PC-3 (cell line): ENCODE data around the gene NDUFAF2. TPM values are rescaled to one million over a fixed set of nuclear protein-coding genes. Genes with fewer than 3 reads are reported as not detected.

Source experiments
- ATAC-seq: fragments of 200-7000 bp; cut with Tn5 transposase; 2 replicates; pipeline ENCODE4 v1.9.1; 2020; ENCODE audit warnings: mild to moderate bottlenecking, moderate library complexity
- BruUV-seq: library from RNA; stranded (reverse); fragments of 400-500 nt; replicated peaks from 2 replicates; lab custom pipeline; 2021; lab: Mats Ljungman, UMichigan
- CTCF ChIA-PET: fragments of 300-600 bp; sonication (Branson Sonifier 250); formaldehyde crosslinking; loops from one replicate; lab custom pipeline; 2022; ENCODE audit warnings: antibody characterized with exemption; lab: Charles Lee
- POLR2A ChIA-PET: fragments of 300-600 bp; sonication (Branson Sonifier 250); formaldehyde crosslinking; loops from one replicate; lab custom pipeline; 2022; ENCODE audit warnings: antibody characterized with exemption; ENCODE audit not compliant: unreplicated experiment; lab: Charles Lee
- DNase-seq: peaks from one replicate; pipeline ENCODE4 v3.0.0-alpha.2; 2015
- H2AFZ ChIP-seq: fragments of 300-600 bp; sonication (generic); 2 replicates; pipeline ENCODE4 v1.6.0; 2016; ENCODE audit warnings: antibody characterized with exemption, low read length
- H3F3A ChIP-seq: fragments of 300-600 bp; sonication (generic); one replicate; pipeline ENCODE4 v1.6.0; 2017; ENCODE audit warnings: antibody characterized with exemption, low read length, control low read depth, mild to moderate bottlenecking; ENCODE audit not compliant: unreplicated experiment
- H3K27ac ChIP-seq: fragments of 300-600 bp; sonication (generic); 2 replicates; pipeline ENCODE4 v1.5.1; 2016; ENCODE audit warnings: mild to moderate bottlenecking, low read length
- H3K27me3 ChIP-seq: fragments of 300-600 bp; sonication (generic); 2 replicates; pipeline ENCODE4 v1.6.1; 2016; ENCODE audit warnings: low read length, mixed read lengths
- H3K36me3 ChIP-seq: fragments of 300-600 bp; sonication (generic); 2 replicates; pipeline ENCODE4 v1.6.1; 2016; ENCODE audit warnings: low read depth, mixed run types, low read length, mixed read lengths
- H3K4me1 ChIP-seq: fragments of 300-600 bp; sonication (generic); 2 replicates; pipeline ENCODE4 v1.5.1; 2016; ENCODE audit warnings: low read length; ENCODE audit not compliant: insufficient read depth
- H3K4me2 ChIP-seq: fragments of 300-600 bp; sonication (generic); 2 replicates; pipeline ENCODE4 v1.6.0; 2016; ENCODE audit warnings: low read length
- H3K4me3 ChIP-seq: fragments of 300-600 bp; sonication (generic); 2 replicates; pipeline ENCODE4 v1.5.1; 2016; ENCODE audit warnings: mild to moderate bottlenecking, low read length, mixed read lengths
- H3K79me2 ChIP-seq: fragments of 300-600 bp; sonication (generic); 2 replicates; pipeline ENCODE4 v1.6.1; 2017; ENCODE audit warnings: low read length, mixed read lengths
- H3K9ac ChIP-seq: fragments of 300-600 bp; sonication (generic); 2 replicates; pipeline ENCODE4 v1.6.0; 2016; ENCODE audit warnings: mild to moderate bottlenecking, low read length
- H3K9me2 ChIP-seq: fragments of 300-600 bp; sonication (generic); replicated peaks from 2 replicates; pipeline ENCODE4 v1.6.1; 2016; ENCODE audit warnings: mixed run types, low read length, mixed read lengths
- H3K9me3 ChIP-seq: fragments of 300-600 bp; sonication (generic); 2 replicates; pipeline ENCODE4 v1.6.1; 2016; ENCODE audit warnings: low read length, mixed read lengths
- H4K20me1 ChIP-seq: fragments of 300-600 bp; sonication (generic); 2 replicates; pipeline ENCODE4 v1.6.1; 2016; ENCODE audit warnings: low read length, mixed read lengths
- EZH2 ChIP-seq: fragments of 300-600 bp; sonication (generic); IDR thresholded peaks from one replicate; pipeline ENCODE4 v1.6.1; 2017; ENCODE audit warnings: antibody characterized with exemption, mild to moderate bottlenecking, low read length; ENCODE audit not compliant: unreplicated experiment
- EZH2phosphoT487 ChIP-seq: fragments of 300-600 bp; sonication (generic); IDR thresholded peaks from 2 replicates; pipeline ENCODE4 v1.6.1; 2018; ENCODE audit warnings: mild to moderate bottlenecking, antibody characterized with exemption, low read length, borderline replicate concordance
- intact Hi-C: fragments of 100-400 bp; cut with micrococcal nuclease; formaldehyde crosslinking; loops from 2 replicates; pipeline ENCODE4 v1.9.0; 2023
- total RNA-seq: library from RNA; depleted of rRNA; stranded (reverse); fragments of >200 nt; gene quantifications from 2 replicates; pipeline ENCODE4 v1.2.3, GENCODE V29; 2014
- TF ChIP-seq, protein P1 (sequence below): fragments of 300-600 bp; sonication (generic); conservative IDR thresholded peaks from 2 replicates; pipeline ENCODE4 v1.5.1; 2017; ENCODE audit warnings: antibody characterized with exemption, low read depth, mild to moderate bottlenecking, low read length

NDUFAF2 gene
- total RNA-seq, 1 experiment from 2014 or later: 41.9 TPM

DNA sequence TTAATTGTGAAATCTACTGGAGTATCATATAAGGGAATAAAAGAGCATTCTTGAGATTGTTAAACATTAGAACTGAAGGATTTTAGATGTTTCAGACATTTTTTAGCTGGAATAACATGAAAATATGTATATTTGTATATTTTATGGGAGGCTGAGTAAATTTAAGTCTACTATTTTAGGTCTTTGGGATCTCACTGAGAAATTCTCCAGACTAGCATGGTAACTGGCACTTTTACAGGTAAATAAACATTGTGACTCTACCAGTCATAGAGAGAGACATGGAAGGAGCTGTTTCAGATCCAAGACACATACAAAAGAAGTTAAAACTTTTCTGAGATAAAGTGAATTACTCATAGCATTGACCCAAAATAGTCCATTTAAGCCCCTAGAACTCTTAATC, 59.4 kb downstream of the NDUFAF2 start:
- no TSS peak for BruUV-seq
- intact Hi-C loops: no loop called here

DNA sequence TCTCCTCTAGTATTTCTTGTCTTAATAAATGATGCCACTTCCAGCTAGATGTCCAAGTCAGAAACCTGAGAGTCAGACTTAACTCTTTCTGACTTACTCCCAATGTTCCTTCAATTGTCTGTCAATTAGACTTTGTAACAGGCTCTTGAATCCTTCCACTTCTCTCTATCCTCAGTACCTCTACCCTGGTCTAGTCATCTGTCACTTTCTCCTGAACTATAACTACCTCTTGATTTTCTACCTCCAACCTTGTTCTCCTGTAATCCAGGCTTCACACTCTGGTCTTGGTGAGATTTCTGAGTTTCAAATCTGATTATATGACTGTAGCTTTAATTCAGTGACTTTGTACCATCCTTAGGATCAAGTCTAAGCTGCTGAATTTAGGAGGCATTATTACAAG, 64.9 kb downstream of the NDUFAF2 start:
- no peaks in the 10 kb centered on the region for H3K36me3 ChIP-seq
- H3K9me3 ChIP-seq: no peaks in the 10 kb centered on the region
- H3K4me1 ChIP-seq: no peaks in the 10 kb centered on the region
- no peak overlapping the region for H2AFZ ChIP-seq
- no peak overlapping the region for H3K9ac ChIP-seq
- H3K27ac ChIP-seq: no peak overlapping the region
- no peak for ATAC-seq
- intact Hi-C loops: no loop called here
- no peaks in the 10 kb centered on the region for H3K9me2 ChIP-seq
- H3F3A ChIP-seq: no peaks in the 10 kb centered on the region
- no peak overlapping the region for H3K4me2 ChIP-seq
- BruUV-seq: no TSS peak
- H3K4me3 ChIP-seq: no peak overlapping the region
- no peaks in the 10 kb centered on the region for H4K20me1 ChIP-seq
- TF ChIP-seq EZH2phosphoT487 (no peak), EZH2 (no peak)
- TF ChIP-seq, protein P1, sequence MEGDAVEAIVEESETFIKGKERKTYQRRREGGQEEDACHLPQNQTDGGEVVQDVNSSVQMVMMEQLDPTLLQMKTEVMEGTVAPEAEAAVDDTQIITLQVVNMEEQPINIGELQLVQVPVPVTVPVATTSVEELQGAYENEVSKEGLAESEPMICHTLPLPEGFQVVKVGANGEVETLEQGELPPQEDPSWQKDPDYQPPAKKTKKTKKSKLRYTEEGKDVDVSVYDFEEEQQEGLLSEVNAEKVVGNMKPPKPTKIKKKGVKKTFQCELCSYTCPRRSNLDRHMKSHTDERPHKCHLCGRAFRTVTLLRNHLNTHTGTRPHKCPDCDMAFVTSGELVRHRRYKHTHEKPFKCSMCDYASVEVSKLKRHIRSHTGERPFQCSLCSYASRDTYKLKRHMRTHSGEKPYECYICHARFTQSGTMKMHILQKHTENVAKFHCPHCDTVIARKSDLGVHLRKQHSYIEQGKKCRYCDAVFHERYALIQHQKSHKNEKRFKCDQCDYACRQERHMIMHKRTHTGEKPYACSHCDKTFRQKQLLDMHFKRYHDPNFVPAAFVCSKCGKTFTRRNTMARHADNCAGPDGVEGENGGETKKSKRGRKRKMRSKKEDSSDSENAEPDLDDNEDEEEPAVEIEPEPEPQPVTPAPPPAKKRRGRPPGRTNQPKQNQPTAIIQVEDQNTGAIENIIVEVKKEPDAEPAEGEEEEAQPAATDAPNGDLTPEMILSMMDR: no peak
- 0 out of 2 replicates have a peak, but pooled peaks cover 3% of the 10 kb centered on the region for H3K79me2 ChIP-seq
- no peaks in the 10 kb centered on the region for H3K27me3 ChIP-seq
- DNase-seq: no peak
- CTCF ChIA-PET: no interaction called here
- POLR2A ChIA-PET: no interaction called here

More for the DNA sequence above, 59.4 kb downstream of the NDUFAF2 start:
- H3F3A ChIP-seq: no peaks in the 10 kb centered on the region
- H4K20me1 ChIP-seq: no peaks in the 10 kb centered on the region
- H3K9me2 ChIP-seq: no peaks in the 10 kb centered on the region
- no peak overlapping the region for H3K4me2 ChIP-seq
- H3K9me3 ChIP-seq: no peaks in the 10 kb centered on the region
- H3K79me2 ChIP-seq: 0 out of 2 replicates have a peak, but pooled peaks cover 3% of the 10 kb centered on the region
- H3K27me3 ChIP-seq: no peaks in the 10 kb centered on the region
- H3K36me3 ChIP-seq: no peaks in the 10 kb centered on the region
- DNase-seq (no peak), ATAC-seq (no peak)
- H2AFZ ChIP-seq: no peak overlapping the region
- ChIA-PET POLR2A (no interaction called here), CTCF (interaction anchor here (0.6 kb wide), 1 partner anchor 9 kb away, joined by 3 read pairs; no protein-coding TSS in a partner anchor)
- no peaks in the 10 kb centered on the region for H3K4me1 ChIP-seq
- no peak overlapping the region for H3K4me3 ChIP-seq
- no peak overlapping the region for H3K9ac ChIP-seq
- no peak overlapping the region for H3K27ac ChIP-seq
- TF ChIP-seq EZH2phosphoT487 (no peak), EZH2 (no peak)
- TF ChIP-seq, protein P1: no peak
